ENCODE results near the gene RPS6KC1.
"Not testable (repeated sequence)": the region's sequence is repeated elsewhere in the genome, so short reads cannot be mapped to it uniquely, and the experiment has no call there.

Gene RPS6KC1

GRCh38 chr1:213275293-213275692 lies 224.3 kb downstream of the RPS6KC1 start:
- DNase-seq (ENCODE audit: low spot score) = no peak
- no peak for FAIRE-seq

DNA sequence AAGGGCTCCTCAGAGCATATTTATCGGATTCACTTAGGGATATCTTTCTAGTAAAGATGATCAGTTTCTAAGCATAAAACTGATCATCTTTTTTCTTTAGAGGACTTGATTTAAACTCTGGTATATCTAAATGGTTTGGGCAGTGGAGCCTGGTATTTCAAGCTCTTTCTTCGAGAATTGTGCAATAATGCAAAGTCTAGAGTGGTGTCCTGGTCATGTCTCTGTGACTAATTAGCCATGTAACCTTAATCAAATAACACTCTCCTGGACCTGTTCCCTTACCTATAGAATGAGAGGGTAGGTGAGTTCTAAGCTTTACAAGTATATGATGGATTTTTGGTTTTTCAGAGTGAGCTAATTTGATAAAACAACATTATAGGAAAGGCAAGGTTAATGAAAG lies 225.2 kb downstream of the RPS6KC1 start:
- no peak for DNase-seq (ENCODE audit: low spot score)
- FAIRE-seq = no peak

DNA sequence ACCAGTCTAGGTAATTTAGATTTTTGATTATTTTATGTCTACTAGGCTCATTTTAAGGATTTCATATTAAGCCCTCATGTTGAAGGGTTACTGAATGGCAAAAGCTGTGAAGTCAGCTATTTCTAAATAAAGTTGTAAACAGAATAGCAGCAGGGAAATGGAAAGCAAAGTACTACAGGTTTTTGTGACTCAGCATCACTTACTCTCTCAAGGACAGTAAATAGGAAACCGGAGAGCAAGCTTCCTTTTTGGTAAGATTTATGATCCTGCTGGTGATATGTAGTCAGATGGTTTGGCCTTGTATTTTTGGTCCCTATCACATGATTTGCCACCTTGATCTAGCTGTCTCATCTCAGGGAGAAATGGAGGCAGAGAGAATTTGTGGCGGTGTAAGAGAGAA lies 226.0 kb downstream of the RPS6KC1 start:
- DNase-seq (ENCODE audit: low spot score) (no peak), FAIRE-seq (no peak)

DNA sequence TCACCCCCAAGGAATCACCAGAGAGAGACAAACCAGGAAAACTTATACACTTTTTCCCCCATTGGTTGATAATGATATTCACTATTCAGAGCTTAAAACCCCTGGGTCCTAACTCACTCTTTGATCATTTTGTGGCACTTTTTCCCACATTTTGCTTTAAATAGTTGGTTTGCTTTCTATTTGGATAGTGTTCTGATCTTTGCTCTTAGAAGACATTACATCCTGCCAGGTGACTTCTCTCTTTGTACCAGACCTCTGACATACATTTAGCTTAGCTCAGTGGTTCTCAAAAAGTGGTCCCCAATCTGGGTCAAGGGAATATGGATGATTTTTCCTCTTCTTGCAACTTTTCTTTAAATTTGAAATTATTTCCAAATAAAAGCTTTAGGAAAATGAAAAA lies 228.4 kb downstream of the RPS6KC1 start:
- DNase-seq (ENCODE audit: low spot score) (no peak), FAIRE-seq (no peak)

GRCh38 chr1:213281640-213282301 lies 230.7 kb downstream of the RPS6KC1 start:
- no peak for FAIRE-seq
- DNase-seq (ENCODE audit: low spot score) = no peak

DNA sequence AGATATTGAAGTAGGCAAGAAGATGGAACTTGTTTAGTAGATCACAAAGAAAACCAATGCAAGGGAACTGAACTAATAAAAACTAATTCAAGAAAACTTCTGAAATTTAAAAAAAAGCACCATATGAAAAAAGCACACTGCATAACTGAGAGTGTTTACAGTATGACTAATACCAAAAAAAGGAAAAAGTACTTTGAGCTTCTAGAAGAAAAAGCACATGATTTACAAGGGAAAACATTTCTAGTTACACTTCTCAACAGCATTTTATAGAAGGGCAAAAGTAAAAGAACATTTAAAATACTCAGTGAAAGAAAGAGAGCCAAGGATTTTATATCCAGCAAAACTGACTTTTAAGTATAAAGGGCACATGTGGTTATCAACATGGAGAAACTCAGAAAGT lies 233.6 kb downstream of the RPS6KC1 start:
- DNase-seq (ENCODE audit: low spot score) = no peak
- no peak for FAIRE-seq

GRCh38 chr1:213286235-213286634 lies 235.2 kb downstream of the RPS6KC1 start:
- no peak for DNase-seq (ENCODE audit: low spot score)
- no peak for FAIRE-seq

DNA sequence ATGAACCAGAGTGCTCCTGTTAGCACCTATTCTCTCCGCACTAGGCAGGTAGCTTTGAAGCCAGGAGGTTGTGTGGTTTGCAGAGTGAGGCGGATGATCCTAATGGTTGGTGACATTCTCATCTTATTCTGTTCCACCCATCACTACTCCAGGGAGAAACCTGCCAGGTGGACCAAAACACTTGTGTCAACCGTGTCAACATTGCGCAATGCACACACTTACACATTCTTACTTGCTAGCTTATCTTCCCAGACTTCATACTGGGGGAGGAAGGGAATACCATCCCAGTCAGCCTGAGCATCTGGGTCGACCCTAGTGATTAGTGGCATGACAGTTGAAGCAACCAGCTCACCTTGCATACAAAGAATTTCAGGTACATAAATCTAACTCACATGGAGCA lies 236.9 kb downstream of the RPS6KC1 start:
- DNase-seq (ENCODE audit: low spot score) = no peak
- FAIRE-seq = no peak

GRCh38 chr1:213291526-213291925 lies 240.5 kb downstream of the RPS6KC1 start:
- FAIRE-seq (no peak), DNase-seq (ENCODE audit: low spot score) (no peak)

DNA sequence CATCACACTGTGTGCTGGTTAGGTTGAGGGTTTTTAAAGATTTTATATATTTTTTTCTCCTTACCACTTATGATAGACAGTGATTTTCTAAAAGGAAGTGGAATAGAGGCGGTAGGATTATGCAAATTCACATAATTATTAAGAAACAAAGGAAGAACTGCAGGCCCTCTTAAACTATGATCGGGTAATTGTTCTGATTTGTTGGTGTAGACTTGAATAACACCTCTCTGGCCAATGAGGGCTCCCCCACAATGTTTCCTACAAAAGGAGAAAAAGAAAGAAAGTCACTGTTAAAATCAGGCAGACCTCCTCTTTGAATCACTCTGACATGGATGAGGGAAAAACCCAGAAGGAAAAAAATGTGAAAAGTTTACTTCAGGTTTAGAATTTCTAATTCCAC lies 241.6 kb downstream of the RPS6KC1 start:
- no peak for DNase-seq (ENCODE audit: low spot score)
- no peak for FAIRE-seq

DNA sequence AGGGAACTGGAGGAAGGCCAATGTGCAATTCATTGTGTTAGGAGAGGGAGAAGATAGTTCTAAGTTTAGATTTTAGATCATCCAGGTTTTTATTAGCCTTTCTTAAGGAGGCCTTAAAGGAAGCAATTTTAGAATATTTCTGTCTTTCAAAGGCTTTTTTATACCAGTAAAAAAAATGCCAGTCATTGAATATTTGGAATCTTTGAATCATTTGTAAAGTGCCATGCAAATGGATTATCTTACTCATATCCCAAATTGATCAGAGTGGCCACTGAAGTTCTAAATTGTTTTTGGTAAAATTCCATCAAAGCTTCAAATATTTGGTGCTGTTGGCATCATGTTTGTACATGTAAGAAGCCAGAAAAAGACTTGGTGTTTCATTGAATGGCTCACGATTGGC lies 244.8 kb downstream of the RPS6KC1 start:
- FAIRE-seq (no peak), DNase-seq (ENCODE audit: low spot score) (no peak)

- DNase-seq (ENCODE audit: low spot score) (no peak), FAIRE-seq (no peak)
Observed at GRCh38 chr1:213296558-213296957, 245.5 kb downstream of the RPS6KC1 start.

GRCh38 chr1:213297021-213297420 lies 246.0 kb downstream of the RPS6KC1 start:
- DNase-seq (ENCODE audit: low spot score) (no peak), FAIRE-seq (no peak)

- DNase-seq (ENCODE audit: low spot score) (no peak), FAIRE-seq (no peak)
Observed at GRCh38 chr1:213300433-213300832, 249.4 kb downstream of the RPS6KC1 start.

GRCh38 chr1:213301524-213301923 lies 250.5 kb downstream of the RPS6KC1 start:
- not testable (repeated sequence) for FAIRE-seq; DNase-seq (ENCODE audit: low spot score)

DNA sequence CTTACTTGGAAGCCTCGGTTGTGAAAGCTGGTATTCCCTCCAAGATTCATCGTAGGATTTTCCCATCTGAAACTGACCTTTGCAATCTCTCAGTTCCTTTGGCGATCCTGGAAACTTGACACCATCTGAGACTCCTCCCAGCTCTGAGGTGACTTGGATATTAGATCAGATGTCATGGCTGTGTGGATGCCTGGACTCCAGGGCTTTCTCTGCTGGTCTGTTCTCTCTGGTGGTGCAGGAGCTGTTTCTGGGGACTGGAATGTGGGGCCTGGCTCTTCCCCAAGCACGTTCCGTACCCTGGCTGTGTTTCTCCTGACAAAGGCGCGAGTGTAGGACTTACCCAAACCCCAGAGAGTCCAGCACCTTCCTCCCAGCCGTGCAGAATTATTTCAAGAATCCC lies 252.2 kb downstream of the RPS6KC1 start:
- FAIRE-seq (no peak), DNase-seq (ENCODE audit: low spot score) (peak; percentile 8)

- DNase-seq (ENCODE audit: low spot score) (no peak), FAIRE-seq (no peak)
Observed at GRCh38 chr1:213315571-213315970, 264.5 kb downstream of the RPS6KC1 start.

GRCh38 chr1:213318458-213318857 lies 267.4 kb downstream of the RPS6KC1 start:
- DNase-seq (ENCODE audit: low spot score); FAIRE-seq: not testable (repeated sequence)

DNA sequence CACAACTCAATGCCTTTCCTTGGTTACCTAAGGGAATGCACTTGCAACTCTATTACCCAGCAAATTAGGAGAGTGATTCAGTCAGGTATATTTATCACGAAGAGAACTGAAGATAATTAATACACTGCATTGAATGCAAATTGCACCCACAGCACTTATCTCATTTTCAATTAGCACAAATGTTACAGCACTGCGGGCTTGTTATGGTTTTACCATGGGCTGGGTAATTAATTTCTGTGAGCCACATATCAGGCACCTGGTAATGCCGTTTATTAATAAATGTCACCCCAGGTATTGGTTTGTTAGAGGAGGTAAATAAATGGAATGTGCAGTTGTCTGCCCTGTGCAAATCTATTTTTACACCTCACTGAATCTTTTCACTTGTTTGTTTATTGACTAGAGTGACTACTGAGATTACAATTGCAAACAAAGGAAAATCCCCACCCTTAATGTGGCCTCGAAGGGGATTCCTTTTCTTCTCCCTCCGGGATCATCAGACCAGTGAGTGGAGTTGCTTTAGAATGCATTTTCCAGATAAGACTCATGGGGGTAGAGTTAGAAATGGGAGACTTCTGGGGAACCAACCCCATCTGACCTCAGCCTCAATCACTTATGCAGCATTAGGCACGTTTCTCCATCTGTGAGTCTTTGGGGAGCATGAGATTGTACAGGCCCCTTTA lies 269.3 kb downstream of the RPS6KC1 start:
- no peak for DNase-seq (ENCODE audit: low spot score)
- FAIRE-seq = no peak

Measured in urothelium cell line (cell line).